H1 (cell line): ENCODE results near the gene AKR1B15. TPM values are rescaled to one million over a fixed set of nuclear protein-coding genes. Genes with fewer than 3 reads are reported as not detected.

Experiments
- CTCF ChIA-PET: fragments of 300-600 bp; sonication (Branson Sonifier 250); formaldehyde crosslinking; loops from one replicate; lab custom pipeline; 2021; ENCODE audit not compliant: partially characterized antibody; lab: Charles Lee
- POLR2A ChIA-PET: fragments of 300-600 bp; sonication (Branson Sonifier 250); formaldehyde crosslinking; loops from one replicate; lab custom pipeline; 2021; ENCODE audit warnings: inconsistent platforms; ENCODE audit not compliant: partially characterized antibody; lab: Charles Lee
- DNase-seq, 2 experiments: peaks; one replicate each; pipeline versions ENCODE4 v3.0.0 to v3.0.0-alpha.2; 2010 to 2022; ENCODE audit warnings: low spot score in 2 of 2, low read depth in 1 of 2, mixed read lengths in 1 of 2
- FAIRE-seq: peaks from 2 replicates; lab custom pipeline; 2011; peaks lifted over from hg19 to GRCh38; lab: Jason Lieb, UNC
- H2AFZ ChIP-seq: 2 replicates; pipeline ENCODE4 v1.8.1; 2012; ENCODE audit warnings: low read length, inconsistent platforms
- H2AK5ac ChIP-seq: 2 replicates; pipeline ENCODE4 v1.6.1; 2013; ENCODE audit warnings: low read depth, low read length
- H2BK120ac ChIP-seq: replicated peaks from 2 replicates; pipeline ENCODE3; 2013; ENCODE audit warnings: low read depth, low read length, inconsistent platforms
- H2BK12ac ChIP-seq: 2 replicates; pipeline ENCODE4 v1.6.1; 2013; ENCODE audit warnings: low read depth, low read length
- H2BK15ac ChIP-seq: 2 replicates; pipeline ENCODE4 v1.6.1; 2013; ENCODE audit warnings: low read length
- H2BK20ac ChIP-seq: 2 replicates; pipeline ENCODE4 v1.6.1; 2013; ENCODE audit warnings: low read length
- H2BK5ac ChIP-seq: 2 replicates; pipeline ENCODE4 v1.6.1; 2013; ENCODE audit warnings: low read depth, low read length
- H3K14ac ChIP-seq: 2 replicates; pipeline ENCODE4 v1.6.1; 2013; ENCODE audit warnings: inconsistent platforms; ENCODE audit not compliant: insufficient read length
- H3K18ac ChIP-seq: 2 replicates; pipeline ENCODE4 v1.6.1; 2013; ENCODE audit warnings: low read length; ENCODE audit errors: extremely low read depth
- H3K23ac ChIP-seq: 2 replicates; pipeline ENCODE4 v1.6.1; 2013; ENCODE audit warnings: inconsistent platforms; ENCODE audit not compliant: insufficient read length
- H3K23me2 ChIP-seq: 2 replicates; pipeline ENCODE4 v1.6.1; 2013; ENCODE audit warnings: low read depth, low read length
- H3K27ac ChIP-seq: 2 replicates; pipeline ENCODE4 v1.6.1; 2011; ENCODE audit warnings: low read depth, low read length, inconsistent platforms
- H3K27me3 ChIP-seq, 4 experiments: replicated peaks in 1 of 4; 1 replicate in 1 of 4; 2 replicates in 3 of 4; pipeline versions ENCODE4 v1.6.1 to v1.8.1; 2011 to 2013; ENCODE audit warnings: low read length in 3 of 4, mild to moderate bottlenecking in 3 of 4, inconsistent platforms in 2 of 4, mixed read lengths in 2 of 4, moderate library complexity in 1 of 4; ENCODE audit not compliant: control insufficient read depth in 3 of 4, insufficient read depth in 3 of 4; ENCODE audit errors: extremely low read depth in 1 of 4
- H3K36me3 ChIP-seq, 4 experiments: 2 replicates each; pipeline versions ENCODE4 v1.6.1 to v1.8.1; 2011 to 2013; ENCODE audit warnings: mild to moderate bottlenecking in 4 of 4, low read length in 3 of 4, moderate library complexity in 2 of 4, control low read depth in 1 of 4, inconsistent platforms in 1 of 4; ENCODE audit not compliant: insufficient read depth in 4 of 4, control insufficient read depth in 2 of 4
- H3K4ac ChIP-seq: replicated peaks from 2 replicates; pipeline ENCODE3; 2013; ENCODE audit warnings: low read length, low read depth, mixed read lengths, inconsistent platforms; ENCODE audit not compliant: insufficient read length
- H3K4me1 ChIP-seq, 4 experiments: replicated peaks in 1 of 4; 1 replicate in 1 of 4; 2 replicates in 3 of 4; pipeline versions ENCODE4 v1.6.1 to v1.8.1; 2011 to 2013; ENCODE audit warnings: low read length in 3 of 4, inconsistent platforms in 2 of 4, mixed read lengths in 1 of 4; ENCODE audit not compliant: insufficient read depth in 4 of 4, control insufficient read depth in 3 of 4
- H3K4me2 ChIP-seq, 2 experiments: 2 replicates each; pipeline versions ENCODE4 v1.6.1 to v1.8.1; 2011 to 2013; ENCODE audit warnings: low read depth in 2 of 2, low read length in 2 of 2, control low read depth in 1 of 2, inconsistent platforms in 1 of 2, mild to moderate bottlenecking in 1 of 2; ENCODE audit not compliant: insufficient read depth in 1 of 2
- H3K4me3 ChIP-seq, 4 experiments: fragments of 200-600, 300-600 bp in 1 of 4; sonication (generic), shearing (Covaris generic), sonication (Bioruptor Twin) in 1 of 4; 2 replicates each; pipeline versions ENCODE4 v1.5.1 to v1.8.1; 2011 to 2016; ENCODE audit warnings: low read length in 4 of 4, low read depth in 3 of 4, control low read depth in 2 of 4, inconsistent platforms in 2 of 4, mild to moderate bottlenecking in 2 of 4, mixed read lengths in 1 of 4, moderate library complexity in 1 of 4; ENCODE audit not compliant: insufficient read depth in 2 of 4; ENCODE audit errors: extremely low read depth in 1 of 4
- H3K56ac ChIP-seq: replicated peaks from 2 replicates; pipeline ENCODE3; 2013; ENCODE audit warnings: low read depth, mild to moderate bottlenecking, mixed read lengths, low read length, inconsistent platforms; ENCODE audit not compliant: insufficient read length
- H3K79me1 ChIP-seq: 2 replicates; pipeline ENCODE4 v1.6.1; 2013; ENCODE audit warnings: low read depth, low read length, control low read depth
- H3K79me2 ChIP-seq, 2 experiments: 2 replicates each; pipeline versions ENCODE4 v1.6.1 to v1.8.1; 2012 to 2013; ENCODE audit warnings: low read length in 2 of 2, mild to moderate bottlenecking in 2 of 2, inconsistent platforms in 1 of 2; ENCODE audit not compliant: insufficient read depth in 2 of 2, control insufficient read depth in 1 of 2
- H3K9ac ChIP-seq, 4 experiments: replicated peaks in 1 of 4; 1 replicate in 1 of 4; 2 replicates in 3 of 4; pipeline versions ENCODE4 v1.6.1 to v1.8.1; 2011 to 2013; ENCODE audit warnings: low read depth in 3 of 4, low read length in 3 of 4, control low read depth in 2 of 4, mild to moderate bottlenecking in 2 of 4, moderate library complexity in 2 of 4, inconsistent platforms in 1 of 4; ENCODE audit errors: extremely low read depth in 1 of 4
- H3K9me3 ChIP-seq, 2 experiments: 2 replicates each; pipeline versions ENCODE4 v1.6.1 to v1.8.1; 2012 to 2013; ENCODE audit warnings: mild to moderate bottlenecking in 2 of 2, moderate library complexity in 2 of 2, control low read depth in 1 of 2, inconsistent platforms in 1 of 2, low read depth in 1 of 2, low read length in 1 of 2, mixed read lengths in 1 of 2; ENCODE audit not compliant: insufficient read depth in 2 of 2
- H4K20me1 ChIP-seq, 2 experiments: replicated peaks in 1 of 2; 2 replicates each; pipeline versions ENCODE3 to v1.8.1; 2011 to 2013; ENCODE audit warnings: inconsistent platforms in 2 of 2, low read length in 2 of 2, mild to moderate bottlenecking in 1 of 2; ENCODE audit not compliant: insufficient read depth in 2 of 2, control insufficient read depth in 1 of 2
- H4K5ac ChIP-seq: 2 replicates; pipeline ENCODE4 v1.6.1; 2013; ENCODE audit warnings: low read length, low read depth, mixed read lengths, inconsistent platforms; ENCODE audit not compliant: insufficient read length
- H4K8ac ChIP-seq: 2 replicates; pipeline ENCODE4 v1.8.0; 2013; ENCODE audit warnings: mild to moderate bottlenecking, moderate library complexity, low read length, inconsistent platforms; ENCODE audit not compliant: insufficient read depth; ENCODE audit errors: extremely low read depth
- H4K91ac ChIP-seq: replicated peaks from 2 replicates; pipeline ENCODE3; 2013; ENCODE audit warnings: low read length, mixed read lengths, inconsistent platforms; ENCODE audit not compliant: insufficient read length
- KDM1A ChIP-seq: fragments of 200-600, 300-600 bp; sonication (generic); IDR thresholded peaks from 2 replicates; pipeline ENCODE4 v1.7.1; 2016; ENCODE audit warnings: mild to moderate bottlenecking, low read length, borderline replicate concordance
- KDM5A ChIP-seq: fragments of 200-600 bp; IDR thresholded peaks from 2 replicates; pipeline ENCODE4 v1.7.1; 2012; ENCODE audit warnings: mild to moderate bottlenecking, low read length, inconsistent platforms, mixed read lengths
- RXRA ChIP-seq: IDR thresholded peaks from 2 replicates; pipeline ENCODE4 v1.6.1; 2011; ENCODE audit warnings: low read depth, mild to moderate bottlenecking, low read length, moderate library complexity; ENCODE audit not compliant: insufficient read depth
- TAF7 ChIP-seq: optimal IDR thresholded peaks from 2 replicates; pipeline ENCODE3; 2011; ENCODE audit warnings: low read depth, mild to moderate bottlenecking, inconsistent platforms, low read length, moderate library complexity, borderline replicate concordance
- WGBS, 2 experiments: shearing (Covaris generic) in 1 of 2; methylation state at CpG; one replicate each; pipeline versions ENCODE4 v1.1.6 to v1.1.7; 2013 to 2015; ENCODE audit warnings: low lambda C conversion rate in 2 of 2, mixed read lengths in 2 of 2, inconsistent platforms in 1 of 2, low coverage in 1 of 2, missing lambda C conversion rate in 1 of 2; ENCODE audit not compliant: insufficient replicate concordance in 2 of 2, insufficient coverage in 1 of 2, insufficient read length in 1 of 2; ENCODE audit errors: extremely low coverage in 1 of 2, missing lambda C conversion rate in 1 of 2; 5-methylcytosine and 5-hydroxymethylcytosine counted together
- polyA plus RNA-seq, 7 experiments: library from polyadenylated mRNA; depleted of rRNA in 3 of 7; stranded (reverse) in 5 of 7; unstranded in 2 of 7; fragments of >200 nt in 5 of 7; fragments of 200-250 nt in 2 of 7; gene quantifications; 1 replicate in 5 of 7; 2 replicates in 1 of 7; 4 replicates in 1 of 7; pipeline versions ENCODE4 v1.2.1 to v1.2.3, GENCODE V29; 2011 to 2013; ENCODE audit warnings: missing spikeins in 2 of 7, mixed read lengths in 2 of 7
- total RNA-seq: library from RNA; stranded (reverse); fragmentation: NEBNext Ultra II Directional; extraction: Animal tissue kit (Norgen Biotek cat#: 25700); gene quantifications from 2 replicates; pipeline ENCODE4 v1.2.1, GENCODE V29; 2021
- TF ChIP-seq, protein P1 (sequence below): IDR thresholded peaks from 2 replicates; pipeline ENCODE4 v1.6.1; 2012; ENCODE audit warnings: inconsistent platforms
- TF ChIP-seq, protein P2 (sequence below): IDR thresholded peaks from 2 replicates; pipeline ENCODE4 v1.6.1; 2012; ENCODE audit warnings: inconsistent platforms

The AKR1B15 gene
- total and polyA plus RNA-seq, 2 of the 8 experiments (the other 6 are each of a cell fraction or from before 2014, with no cell fraction given), result 0.15 to 0.47 TPM

DNA sequence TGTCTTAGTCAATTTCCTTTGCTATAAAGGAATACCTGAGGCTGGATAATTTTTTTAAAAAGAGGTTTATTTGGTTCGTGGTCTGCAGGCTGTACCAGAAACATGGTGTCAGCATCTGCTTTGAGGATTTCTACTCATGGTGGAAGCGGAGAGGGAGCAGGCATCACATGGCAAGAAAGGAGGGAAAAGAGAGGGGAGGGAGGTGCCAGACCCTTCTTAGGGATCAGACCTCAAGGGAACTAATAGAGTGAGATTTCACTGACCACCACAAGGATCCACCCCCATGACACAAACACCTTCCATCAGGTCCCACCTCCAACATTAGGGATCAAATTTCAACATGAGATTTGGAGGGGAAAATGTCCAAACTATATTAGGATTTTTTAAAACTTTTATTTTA lies 48.5 kb upstream of the AKR1B15 start:
- no peaks in the 10 kb centered on the region for H3K79me2 ChIP-seq
- H3K4ac ChIP-seq, result no peak overlapping the region
- H4K20me1 ChIP-seq, result no peaks in the 10 kb centered on the region
- H3K18ac ChIP-seq, result no peak overlapping the region
- H3K36me3 ChIP-seq, result no peaks in the 10 kb centered on the region
- H2AK5ac ChIP-seq, result no peak overlapping the region
- FAIRE-seq (no peak), DNase-seq (no peak)
- ChIA-PET CTCF (interaction anchor here (0.7 to 1.5 kb wide), 3 partner anchors 12 to 68 kb away, joined by 3 to 6 read pairs (median 4); no protein-coding TSS in a partner anchor), POLR2A (no interaction called here)
- TF ChIP-seq, protein P1, sequence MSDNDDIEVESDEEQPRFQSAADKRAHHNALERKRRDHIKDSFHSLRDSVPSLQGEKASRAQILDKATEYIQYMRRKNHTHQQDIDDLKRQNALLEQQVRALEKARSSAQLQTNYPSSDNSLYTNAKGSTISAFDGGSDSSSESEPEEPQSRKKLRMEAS, result peak; percentile 86
- TF ChIP-seq TAF7, result no peak
- TF ChIP-seq RXRA, result no peak
- TF ChIP-seq KDM5A, result no peak
- TF ChIP-seq, protein P2, sequence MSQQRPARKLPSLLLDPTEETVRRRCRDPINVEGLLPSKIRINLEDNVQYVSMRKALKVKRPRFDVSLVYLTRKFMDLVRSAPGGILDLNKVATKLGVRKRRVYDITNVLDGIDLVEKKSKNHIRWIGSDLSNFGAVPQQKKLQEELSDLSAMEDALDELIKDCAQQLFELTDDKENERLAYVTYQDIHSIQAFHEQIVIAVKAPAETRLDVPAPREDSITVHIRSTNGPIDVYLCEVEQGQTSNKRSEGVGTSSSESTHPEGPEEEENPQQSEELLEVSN, result peak; percentile 96
- TF ChIP-seq KDM1A, result no peak
- H3K4me3 ChIP-seq, result no peak overlapping the region
- H2BK120ac ChIP-seq, result no peak overlapping the region
- 92% methylated on average over 2 of the region's 2 CpGs; no CpG with 5 or more reads in 1 of the 2 experiments for WGBS, 2 experiments
- no peak overlapping the region for H3K27ac ChIP-seq
- no peaks in the 10 kb centered on the region for H3K27me3 ChIP-seq
- H4K8ac ChIP-seq, result no peak overlapping the region
- no peak overlapping the region for H2BK15ac ChIP-seq
- H3K9ac ChIP-seq, result no peak overlapping the region
- H2BK20ac ChIP-seq, result no peak overlapping the region
- no peak overlapping the region for H3K56ac ChIP-seq
- H2BK5ac ChIP-seq, result no peak overlapping the region
- no peaks in the 10 kb centered on the region for H3K23me2 ChIP-seq
- no peak overlapping the region for H2BK12ac ChIP-seq
- H2AFZ ChIP-seq, result no peak overlapping the region
- no peak overlapping the region for H4K91ac ChIP-seq
- no peak overlapping the region for H3K4me2 ChIP-seq
- H3K79me1 ChIP-seq, result no peaks in the 10 kb centered on the region
- no peak overlapping the region for H4K5ac ChIP-seq
- no peak overlapping the region for H3K23ac ChIP-seq
- H3K14ac ChIP-seq, result no peak overlapping the region
- no peaks in the 10 kb centered on the region for H3K9me3 ChIP-seq
- H3K4me1 ChIP-seq, result no peaks in the 10 kb centered on the region
